Fibroblast of skin of left biceps (primary cell): ENCODE measurements around the gene PIGM.

Source experiments
- DNase-seq, 2 experiments: peaks; one replicate each; pipeline ENCODE4 v3.0.0-alpha.2; 2013; ENCODE audit warnings: low read depth in 2 of 2

Gene PIGM

DNA sequence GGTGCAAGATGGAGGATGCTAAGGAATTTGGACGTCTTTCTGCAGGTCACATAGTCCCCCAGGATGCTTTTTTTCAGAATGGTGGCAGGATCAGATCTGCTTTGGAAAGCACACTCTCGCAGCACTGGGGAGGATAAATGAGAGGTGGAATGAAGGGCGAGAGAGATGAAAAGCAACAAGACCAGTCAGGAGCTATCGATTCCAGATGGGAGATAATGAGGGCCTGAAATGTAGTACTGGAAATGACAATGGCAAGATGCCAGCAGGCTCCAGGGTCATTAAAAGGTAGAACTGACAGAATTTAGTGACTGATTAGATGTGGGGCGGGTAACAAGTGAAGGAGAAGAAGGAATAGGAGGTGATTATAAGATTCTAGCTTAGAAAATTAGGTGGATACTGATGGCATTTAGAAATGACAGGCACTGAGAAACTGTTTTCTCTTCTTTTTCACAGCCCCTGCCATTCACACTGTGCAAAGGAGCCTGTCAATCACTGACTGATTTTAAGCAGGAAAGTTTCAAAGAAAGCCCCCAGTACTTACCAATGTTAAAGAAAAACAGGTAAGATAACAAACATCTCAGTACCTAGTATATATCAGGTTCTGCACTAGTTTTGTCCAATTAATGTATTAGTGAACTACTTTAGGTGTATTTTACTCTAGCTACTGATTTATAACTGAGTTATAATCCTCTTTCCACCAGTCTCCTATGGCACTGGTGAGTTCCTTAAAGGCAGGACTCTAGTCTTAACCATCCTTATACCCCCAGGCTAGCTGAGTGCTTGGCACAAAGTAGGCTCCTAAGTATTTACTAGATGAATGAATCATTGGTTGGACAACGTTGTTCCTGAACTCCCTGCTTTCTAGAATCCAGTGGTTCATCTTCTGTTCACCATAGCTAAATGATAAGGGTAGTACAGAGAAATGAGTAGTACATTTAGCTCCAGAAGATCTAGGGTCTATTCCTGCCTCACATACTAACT, 9.2 kb downstream of the PIGM start:
- DNase-seq = no peak

DNA sequence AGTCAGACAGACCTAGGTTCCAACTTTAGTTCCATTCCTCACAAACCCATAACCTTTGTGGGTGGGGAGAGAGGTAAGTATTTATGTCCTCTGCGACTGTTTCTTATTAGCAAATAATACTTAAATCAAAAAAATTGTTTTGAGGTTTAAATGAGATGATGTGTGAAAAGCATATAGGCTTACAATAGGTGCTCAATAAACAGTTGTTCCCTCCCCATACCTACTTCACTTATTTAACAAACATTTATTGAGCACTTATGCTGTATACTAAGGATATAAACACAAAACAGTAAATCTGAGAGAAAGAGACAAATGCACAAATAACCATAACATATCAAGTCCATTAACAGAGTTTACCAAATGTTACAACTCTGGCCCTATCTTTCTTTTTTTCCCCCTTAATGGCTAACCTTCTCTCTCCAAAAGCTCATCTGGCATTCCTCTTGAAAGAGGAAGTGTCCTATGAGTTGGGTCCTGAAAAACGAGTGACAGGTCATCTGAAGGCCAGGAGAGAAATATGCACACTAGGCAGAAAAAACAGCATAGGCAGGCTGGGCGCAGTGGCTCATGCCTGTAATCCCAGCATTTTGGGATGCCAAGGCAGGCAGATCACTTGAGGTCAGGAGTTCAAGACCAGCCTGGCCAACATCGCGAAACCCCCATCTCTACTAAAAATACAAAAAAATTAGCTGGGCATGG, 10.3 kb downstream of the PIGM start:
- DNase-seq = no peak

DNA sequence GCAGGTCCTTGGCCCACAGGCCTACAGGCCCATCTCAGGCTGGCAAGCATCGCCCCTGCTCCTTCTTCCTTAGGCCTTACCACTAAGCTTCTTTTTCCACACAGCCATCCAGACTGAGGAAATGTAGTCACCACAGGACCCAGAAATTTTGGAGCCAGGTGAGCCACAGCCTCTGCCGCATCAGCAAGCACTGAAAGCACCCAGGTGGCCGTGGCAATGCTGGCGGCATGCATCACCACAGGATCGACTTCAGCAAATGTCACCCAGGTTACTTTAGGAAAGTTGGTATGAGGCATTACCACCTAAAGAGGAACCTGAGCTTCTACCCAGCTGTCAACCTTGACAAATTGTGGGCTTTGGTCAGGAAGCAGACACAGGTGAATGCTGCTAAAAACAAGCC, 11.6 kb downstream of the PIGM start:
- DNase-seq = no peak

DNA sequence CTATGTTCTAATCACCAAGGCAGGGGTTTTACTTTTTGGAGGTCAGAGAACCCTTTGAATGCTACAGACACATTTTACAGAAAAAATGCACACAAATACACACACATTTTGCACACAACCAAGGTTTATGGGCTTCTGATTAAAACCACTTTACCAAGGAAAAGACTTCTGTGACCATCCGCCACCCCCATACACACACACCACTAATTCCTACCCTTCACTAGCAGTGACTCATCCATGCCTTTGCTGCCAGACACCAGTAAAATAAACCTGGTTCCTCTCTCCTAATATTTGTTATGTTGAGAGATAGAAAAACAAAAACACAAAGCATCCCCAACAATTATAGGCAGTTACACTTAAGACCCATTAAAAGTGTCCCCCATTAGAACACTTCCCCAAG, 12.9 kb downstream of the PIGM start:
- no peak for DNase-seq

DNA sequence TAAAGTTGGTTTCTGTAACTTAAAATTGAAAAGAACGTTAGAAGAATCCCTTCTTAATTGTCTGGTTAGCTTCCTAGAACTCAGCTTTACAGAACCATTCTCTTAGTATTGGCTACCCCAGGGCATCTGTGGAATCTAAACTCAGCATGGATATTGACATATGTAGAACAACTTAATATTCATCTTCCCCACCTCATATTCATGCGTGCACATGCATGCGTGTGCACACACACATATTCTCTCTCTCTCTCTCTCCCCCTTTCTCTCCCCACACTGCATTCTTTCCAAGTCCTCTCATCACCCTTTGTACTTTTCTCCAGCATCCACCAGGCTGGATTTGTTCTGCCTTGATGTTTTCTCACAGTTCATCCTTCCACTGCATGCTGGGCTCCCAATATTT, 13.4 kb downstream of the PIGM start:
- DNase-seq = no peak

DNA sequence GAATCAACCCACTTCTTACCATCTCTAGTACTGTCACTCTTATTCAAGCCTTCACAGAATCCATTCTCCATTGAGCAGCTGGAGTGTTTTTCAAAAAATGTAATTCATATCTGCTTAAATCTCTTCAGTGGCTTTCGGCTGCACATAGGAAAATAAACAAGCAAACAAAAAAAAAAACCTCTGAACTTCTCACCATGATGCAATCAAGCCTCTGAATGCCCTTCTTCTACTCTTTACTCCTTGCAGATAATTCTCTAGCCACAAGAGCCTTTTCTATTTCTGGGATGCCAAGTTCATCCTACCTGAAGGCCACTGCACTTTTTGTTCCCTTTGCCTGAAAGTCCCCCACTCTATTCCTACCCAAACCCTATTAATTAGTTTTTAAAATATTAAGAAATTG, 14.2 kb downstream of the PIGM start:
- no peak for DNase-seq

DNA sequence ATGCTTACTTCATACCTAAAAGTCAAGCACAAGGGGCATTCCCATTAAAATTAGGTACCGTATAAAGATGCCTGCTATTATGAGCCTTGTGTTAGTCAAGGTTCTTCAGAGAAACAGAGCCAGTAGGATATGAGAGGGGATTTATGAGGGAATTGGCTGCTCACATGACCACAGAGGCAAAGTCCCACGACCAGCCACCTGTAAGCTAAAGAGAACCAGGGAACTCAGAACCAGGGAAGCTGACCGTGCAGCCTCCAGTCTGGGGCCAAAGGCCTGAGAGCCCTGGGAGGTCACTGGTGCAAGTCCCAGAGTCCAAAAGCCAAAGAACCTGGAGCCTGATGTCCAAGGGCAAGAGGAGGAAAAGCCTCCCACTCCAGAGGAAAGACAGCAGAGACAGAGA, 20.0 kb downstream of the PIGM start:
- no peak for DNase-seq

DNA sequence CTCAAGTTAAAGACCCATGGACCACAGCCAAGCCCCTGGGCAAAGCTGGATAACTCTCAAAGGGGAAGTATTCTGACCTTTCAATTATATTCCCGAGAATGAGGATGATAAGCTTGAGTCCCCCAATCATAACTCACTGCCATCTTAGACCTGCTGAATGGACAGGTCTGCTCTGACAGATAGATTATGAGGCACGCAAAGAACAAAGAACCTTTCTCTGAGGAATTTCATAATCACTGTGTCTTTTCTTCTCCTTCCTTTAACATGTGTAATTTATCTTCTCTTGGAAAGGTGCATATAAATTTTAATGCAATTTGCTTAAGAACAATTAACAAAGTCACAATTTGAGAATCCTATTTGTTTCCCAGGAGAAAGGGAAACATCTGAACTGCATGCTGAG, 22.0 kb downstream of the PIGM start:
- DNase-seq = no peak

DNA sequence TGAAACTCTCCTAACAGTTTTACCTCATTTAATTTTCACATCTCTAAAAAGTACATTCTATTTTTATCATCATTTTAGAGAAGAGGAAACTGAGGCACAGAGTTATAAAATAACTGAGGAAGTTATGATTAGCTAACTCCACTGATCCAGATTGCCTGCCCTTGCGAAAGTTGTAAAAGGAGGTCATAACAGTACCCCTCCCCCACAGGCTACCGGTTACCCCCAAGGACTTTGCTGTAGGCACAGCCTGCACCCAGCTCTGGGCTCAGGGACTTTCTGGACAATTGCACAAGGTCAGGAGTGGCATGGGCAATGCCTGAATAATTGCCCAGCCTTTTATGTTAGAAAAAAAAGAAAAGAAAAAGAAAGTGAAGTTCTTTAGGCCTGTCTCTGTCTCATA, 22.7 kb downstream of the PIGM start:
- DNase-seq = no peak

DNA sequence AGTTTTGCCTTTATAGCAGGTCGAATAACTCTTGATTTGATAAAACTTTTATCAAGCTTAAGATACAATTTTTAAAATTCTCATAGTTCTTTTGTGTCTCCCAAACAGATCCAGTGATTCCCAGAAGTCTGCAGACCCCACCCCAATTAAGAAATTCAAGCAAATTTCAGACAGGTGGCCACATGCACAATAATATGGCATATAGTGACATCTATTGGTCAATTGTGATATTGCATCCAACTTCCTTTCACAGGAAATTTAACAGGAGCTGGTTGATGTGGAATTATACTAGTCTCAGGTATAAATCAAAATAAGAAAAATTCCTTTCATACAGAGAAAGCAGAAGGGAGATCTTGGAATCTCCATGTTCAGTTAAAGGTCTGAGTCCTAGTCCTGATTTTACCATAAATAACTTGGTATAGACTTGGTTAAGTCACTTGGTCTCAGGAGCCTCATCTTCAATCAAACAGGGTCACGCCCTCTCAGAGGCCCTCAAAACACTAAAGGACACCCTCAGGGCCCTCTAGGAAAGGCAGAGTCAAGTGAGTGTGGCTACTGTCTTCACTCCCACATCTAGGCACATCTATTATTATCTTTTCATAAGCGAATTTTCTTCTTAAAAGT, 24.1 kb downstream of the PIGM start:
- DNase-seq = no peak

DNA sequence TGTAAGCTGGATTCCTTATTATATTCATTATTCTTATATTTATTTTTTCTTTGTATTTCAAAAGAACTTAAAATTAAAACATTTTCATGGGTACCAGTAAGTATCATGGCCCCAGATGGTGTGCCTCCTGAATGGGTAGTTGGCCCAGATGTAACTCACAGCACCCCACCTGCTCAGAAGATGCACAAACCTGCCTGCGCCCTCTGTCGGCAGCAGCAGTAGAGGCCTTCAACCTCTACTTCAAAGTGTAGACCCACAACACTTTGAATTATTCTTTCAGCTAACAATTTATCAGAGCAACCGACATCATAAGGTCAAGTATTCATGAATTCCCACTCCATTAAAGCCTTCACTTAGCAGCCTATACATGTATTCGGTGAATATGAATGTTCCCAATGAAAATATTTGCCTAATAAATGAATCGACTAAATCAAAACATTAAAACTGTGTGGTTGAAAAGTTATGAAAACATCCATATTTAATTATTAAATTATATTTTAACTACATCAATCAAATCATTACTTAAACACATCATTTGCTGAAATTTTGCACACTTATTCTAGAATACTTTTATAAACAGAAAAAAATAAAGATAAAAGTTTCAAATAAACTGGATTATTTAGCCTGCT, 25.4 kb downstream of the PIGM start:
- peak in 1 of 2 experiments; percentile 6 for DNase-seq

DNA sequence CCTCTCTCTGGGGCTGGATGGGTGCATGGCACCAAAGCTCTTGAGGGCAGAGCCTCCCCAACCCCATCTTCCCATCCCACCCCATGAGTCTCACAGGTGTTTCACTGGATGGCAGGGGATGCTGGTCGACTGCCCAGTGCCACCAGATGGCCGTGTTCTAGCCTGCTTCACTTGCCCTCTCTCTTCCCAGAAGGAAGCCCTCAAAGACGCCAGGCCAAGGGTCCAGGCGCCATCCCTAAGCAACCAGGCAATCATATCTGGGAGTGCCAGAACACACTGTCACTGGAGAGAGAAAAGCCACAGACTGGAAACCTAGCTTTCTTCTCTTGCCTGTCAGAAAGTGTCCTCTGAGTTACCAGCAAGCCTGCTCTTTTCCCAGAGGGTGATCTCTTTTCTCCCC, 26.7 kb downstream of the PIGM start:
- DNase-seq = no peak

DNA sequence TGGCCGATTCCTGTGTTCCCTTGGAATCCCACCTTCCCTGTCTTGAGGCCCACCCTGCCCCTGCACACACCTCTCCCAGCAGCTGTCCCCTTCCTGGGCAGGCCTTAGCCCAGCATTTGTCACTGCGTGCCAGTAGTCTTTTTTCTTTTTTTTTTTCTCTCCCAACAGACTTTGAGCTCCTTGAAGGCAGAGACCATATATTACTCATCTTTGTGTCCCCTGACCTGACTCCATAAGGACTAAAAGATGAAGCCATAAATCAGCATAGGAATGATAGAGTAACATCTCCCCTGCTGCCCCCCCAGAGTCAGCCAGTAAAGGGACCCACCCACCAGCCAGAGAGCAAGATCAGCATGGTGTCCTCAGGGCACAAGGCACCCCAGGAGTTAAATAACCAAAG, 27.4 kb downstream of the PIGM start:
- DNase-seq = no peak

DNA sequence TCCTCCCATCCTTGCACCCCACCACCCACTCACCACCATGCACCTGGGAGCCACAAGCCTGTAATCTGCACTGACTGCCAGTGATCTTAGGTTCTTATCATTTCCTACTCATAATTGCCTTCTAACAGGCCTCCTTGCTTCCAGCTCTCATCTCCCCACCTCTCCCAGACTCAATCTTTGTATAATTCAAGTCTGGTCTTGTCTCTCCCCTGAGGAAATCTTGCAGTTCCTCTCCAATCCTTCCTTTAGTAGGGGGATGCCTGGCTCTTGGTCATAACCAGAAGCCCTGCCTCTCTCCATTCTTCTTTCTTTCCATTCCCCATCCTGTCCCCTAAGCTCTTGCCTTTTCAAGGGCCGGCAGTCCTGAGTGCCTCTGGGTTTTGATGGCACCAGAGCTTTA, 27.8 kb downstream of the PIGM start:
- no peak for DNase-seq

DNA sequence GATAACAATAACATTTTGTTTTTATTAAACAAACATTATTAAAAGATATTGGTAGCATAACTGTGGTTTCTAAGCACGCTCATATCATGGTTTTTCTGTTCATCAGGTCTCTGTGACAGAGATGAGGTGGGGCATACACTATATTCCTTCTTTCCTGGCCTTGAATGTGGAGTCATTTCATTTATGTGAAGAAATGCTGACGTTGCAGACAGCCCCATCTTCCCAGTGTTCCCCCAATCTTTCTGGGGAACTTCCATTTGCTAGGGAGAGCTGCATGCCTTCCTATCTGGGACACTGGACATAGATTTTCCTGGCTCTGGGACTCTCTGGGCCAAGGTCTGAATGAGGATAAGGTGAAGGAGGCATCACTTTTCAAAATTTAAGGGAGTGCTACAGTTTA, 30.4 kb downstream of the PIGM start:
- no peak for DNase-seq

DNA sequence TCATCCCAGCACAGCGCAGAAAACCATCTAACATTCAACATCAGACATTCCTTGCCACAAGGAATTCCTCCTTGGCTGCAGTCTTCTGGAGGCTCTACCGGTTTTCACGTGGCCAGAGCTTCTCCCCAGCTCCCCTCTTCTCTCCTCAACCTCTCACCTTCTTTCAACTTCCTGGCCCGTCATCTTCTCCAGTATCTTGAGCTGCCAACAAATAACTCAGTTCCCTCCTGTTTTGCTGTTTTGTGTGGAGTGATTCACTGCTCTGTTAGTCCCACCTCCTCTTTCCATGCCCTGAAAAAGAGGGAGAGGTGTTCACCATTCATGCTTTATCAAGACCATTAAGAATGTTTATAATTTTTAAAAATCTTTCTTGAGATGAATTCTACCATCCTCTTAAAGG, 32.6 kb downstream of the PIGM start:
- DNase-seq = no peak

DNA sequence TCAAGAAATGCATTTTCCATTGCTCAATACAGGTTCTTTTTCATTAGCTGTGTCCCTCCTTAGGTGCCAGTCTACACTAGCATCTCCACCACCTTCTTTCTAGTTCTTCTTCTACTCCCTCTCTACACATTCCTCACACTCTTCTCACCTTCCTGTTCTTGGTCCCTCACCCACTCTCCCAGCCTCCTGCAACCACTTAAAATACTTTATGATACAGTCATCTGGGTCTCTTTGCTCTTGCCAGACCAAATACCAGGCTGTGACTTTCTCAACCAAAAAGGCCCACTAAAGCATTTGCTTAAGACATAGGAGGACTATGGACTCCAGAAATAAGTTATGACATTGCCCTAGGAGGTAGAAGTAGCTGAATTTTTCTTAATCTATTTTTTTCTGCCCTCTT, 35.1 kb downstream of the PIGM start:
- DNase-seq = peak; percentile 68 to 72

DNA sequence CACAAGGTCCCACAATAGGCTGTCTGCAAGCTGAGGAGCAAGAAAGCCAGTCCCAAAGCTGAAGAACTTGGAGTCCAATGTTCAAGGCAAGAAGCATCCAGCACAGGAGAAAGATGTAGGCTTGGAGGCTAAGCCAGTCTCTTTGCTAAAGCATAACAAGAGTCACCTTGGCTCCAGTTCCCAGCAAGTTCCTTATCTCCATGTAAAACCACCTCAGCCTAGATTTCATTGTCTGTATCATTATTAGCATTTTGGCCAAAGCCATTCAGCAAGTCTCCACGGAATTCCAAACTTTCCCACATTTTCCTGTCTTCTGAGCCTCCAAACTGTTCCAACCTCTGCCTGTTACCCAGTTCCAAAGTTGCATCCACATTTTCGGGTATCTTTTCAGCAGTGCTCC, 36.9 kb downstream of the PIGM start:
- no peak for DNase-seq

DNA sequence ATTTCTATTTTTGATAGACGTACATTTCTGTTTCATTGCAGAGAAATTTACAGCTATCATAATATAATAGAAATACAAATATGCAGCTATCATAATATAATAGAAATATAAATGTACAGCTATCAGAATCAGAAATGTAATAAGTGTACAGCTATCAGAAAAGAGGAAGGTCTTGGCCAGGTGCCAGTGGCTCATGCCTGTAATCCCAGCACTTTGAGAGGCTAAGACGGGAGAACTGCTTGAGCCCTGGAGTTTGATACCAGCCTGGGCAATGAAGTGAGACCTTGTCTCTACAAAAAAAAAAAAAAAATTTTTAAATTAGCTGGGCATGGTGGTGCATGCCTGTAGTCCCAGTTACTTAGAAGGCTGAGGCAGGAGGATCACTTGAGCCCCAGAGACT, 37.9 kb downstream of the PIGM start:
- no peak for DNase-seq

DNA sequence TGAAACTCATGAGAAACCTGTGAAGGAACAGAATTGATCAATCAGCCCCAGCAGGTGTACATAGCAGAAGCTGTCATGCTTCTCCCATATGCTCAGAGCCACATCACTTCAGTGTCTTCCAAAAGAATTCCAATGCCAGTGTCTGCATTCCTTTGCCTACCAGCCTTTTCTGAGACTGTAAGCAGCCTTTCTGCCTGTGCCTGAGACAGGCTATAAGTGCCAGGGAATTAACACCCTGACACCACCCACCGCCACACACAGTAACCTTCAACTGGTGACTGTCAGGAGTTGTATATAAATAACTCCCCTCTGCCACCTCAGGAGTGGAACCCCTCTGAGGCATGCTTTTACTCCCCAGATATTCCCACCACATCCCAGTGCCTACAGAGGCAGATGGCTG, 39.6 kb downstream of the PIGM start:
- no peak for DNase-seq

DNA sequence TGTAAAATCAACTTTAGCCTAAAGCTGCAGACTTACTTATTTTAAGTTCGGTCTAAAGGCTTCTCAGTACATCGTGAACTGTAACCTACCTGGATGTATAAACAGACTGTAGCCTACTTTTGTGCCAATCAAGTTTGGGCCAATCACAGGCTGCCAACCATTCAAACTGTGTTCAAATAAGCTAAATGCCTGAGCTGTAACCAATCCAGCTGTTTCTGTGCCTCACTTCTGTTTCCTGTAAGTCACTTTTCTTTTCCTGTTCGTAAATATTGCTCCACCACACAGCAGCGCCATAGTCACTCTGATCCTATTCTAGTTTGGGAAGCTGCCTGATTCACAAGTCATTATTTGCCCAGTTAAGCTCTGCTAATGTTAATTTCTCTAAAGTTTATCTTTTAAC, 40.3 kb downstream of the PIGM start:
- DNase-seq = no peak

DNA sequence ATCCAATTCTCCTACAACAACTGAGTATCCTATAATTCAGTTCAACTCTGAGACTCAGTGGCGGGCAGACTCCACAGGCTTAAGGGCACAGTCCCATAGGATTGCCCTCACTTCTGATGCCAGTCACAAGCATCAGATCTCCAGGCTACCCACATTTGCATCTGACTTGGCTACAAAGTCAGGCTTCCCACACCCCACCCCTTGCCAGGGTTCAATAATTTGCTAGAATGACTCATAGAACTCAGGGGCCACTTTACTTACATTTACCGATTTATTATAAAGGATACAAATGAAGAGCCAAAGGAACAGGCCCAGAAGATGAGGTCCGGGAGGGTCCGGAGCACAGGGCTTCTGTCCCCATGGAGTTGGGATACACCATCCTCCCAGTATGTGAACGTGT, 41.8 kb downstream of the PIGM start:
- DNase-seq = no peak
